GM10266 (cell line): ENCODE results near the gene TEFM.

Experiments
- DNase-seq: peaks from one replicate; pipeline ENCODE4 v3.0.0; 2012; ENCODE audit errors: extremely low spot score
- TF ChIP-seq, protein P1 (sequence below): IDR thresholded peaks from 2 replicates; pipeline ENCODE4 v1.5.1; 2012; ENCODE audit warnings: mild to moderate bottlenecking, low read depth; ENCODE audit not compliant: control insufficient read depth, insufficient read depth; ENCODE audit errors: missing control alignments

The TEFM gene

DNA sequence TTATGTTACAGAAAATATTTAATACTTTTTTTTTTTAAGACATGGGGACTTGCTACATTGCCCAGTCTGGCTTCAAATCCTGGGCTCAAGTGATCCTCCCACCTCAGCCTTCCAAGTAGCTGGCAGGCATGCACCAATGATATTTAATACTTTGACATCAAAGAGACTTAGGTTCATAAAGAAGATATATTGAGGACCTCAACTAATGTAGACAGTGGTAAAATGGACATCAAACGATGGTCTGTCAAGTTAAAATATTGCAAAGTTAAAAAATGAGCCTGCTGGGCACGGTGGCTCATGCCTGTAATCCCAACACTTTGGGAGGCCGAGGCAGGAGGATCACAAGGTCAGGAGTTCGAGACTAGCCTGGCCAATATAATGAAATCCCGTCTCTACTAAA lies 8.7 kb downstream of the TEFM start:
- TF ChIP-seq, protein P1, sequence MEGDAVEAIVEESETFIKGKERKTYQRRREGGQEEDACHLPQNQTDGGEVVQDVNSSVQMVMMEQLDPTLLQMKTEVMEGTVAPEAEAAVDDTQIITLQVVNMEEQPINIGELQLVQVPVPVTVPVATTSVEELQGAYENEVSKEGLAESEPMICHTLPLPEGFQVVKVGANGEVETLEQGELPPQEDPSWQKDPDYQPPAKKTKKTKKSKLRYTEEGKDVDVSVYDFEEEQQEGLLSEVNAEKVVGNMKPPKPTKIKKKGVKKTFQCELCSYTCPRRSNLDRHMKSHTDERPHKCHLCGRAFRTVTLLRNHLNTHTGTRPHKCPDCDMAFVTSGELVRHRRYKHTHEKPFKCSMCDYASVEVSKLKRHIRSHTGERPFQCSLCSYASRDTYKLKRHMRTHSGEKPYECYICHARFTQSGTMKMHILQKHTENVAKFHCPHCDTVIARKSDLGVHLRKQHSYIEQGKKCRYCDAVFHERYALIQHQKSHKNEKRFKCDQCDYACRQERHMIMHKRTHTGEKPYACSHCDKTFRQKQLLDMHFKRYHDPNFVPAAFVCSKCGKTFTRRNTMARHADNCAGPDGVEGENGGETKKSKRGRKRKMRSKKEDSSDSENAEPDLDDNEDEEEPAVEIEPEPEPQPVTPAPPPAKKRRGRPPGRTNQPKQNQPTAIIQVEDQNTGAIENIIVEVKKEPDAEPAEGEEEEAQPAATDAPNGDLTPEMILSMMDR = no peak
- no peak for DNase-seq

DNA sequence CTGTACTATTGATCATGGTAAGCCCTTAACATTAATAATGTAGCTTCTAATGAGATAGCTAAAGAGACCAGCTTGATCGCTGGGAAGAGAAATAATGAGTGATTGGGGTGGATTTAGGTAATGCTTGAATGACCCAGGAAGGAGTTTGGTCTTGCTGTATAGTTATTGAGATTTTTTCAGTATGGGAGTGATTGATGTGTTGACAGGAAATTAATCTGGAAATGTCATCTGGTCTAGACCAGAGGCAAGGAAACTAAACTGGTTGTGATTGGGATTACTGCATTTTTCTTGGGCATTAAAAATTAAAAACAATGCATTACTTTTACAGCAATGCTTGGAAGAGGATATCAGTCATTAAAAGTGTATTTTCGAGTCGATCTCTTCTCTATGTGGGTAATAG lies 11.8 kb downstream of the TEFM start:
- no peak for DNase-seq
- TF ChIP-seq, protein P1 = no peak

DNA sequence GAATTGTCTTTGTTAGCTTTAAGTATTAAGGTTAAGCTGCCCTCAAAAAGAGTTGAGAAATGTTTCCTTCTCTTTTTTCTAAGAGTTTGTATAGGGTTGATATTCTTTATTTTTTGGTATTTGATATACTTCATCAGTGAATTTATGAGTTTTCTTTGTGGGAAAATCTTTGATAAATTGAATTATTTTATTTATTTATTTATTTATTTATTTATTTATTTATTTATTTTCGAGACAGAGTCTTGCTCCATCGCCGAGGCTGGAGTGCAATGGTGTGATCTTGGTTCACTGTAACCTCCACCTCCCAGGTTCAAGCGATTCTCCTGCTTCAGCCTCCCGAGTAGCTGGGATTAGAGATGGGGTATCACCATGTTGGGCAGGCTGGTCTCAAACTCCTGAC lies 19.9 kb downstream of the TEFM start:
- TF ChIP-seq, protein P1 = no peak
- DNase-seq = no peak

DNA sequence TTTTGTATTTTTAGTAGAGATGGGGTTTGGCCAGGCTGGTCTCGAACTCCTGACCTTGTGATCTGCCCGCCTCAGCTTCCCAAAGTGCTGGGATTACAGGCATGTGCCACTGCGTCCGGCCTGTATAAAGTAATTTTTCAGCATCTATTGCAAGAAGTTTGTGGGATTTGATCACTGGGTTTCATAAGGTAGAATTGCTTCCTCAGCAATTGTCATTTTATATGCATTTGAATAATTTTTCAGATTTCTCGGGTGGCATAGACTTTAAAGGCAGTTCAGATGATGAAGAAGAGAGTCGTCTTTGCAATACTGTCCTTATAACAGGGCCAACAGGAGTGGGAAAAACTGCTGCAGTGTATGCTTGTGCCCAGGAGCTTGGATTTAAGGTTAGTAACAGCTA lies 37.0 kb downstream of the TEFM start:
- TF ChIP-seq, protein P1 = no peak

DNA sequence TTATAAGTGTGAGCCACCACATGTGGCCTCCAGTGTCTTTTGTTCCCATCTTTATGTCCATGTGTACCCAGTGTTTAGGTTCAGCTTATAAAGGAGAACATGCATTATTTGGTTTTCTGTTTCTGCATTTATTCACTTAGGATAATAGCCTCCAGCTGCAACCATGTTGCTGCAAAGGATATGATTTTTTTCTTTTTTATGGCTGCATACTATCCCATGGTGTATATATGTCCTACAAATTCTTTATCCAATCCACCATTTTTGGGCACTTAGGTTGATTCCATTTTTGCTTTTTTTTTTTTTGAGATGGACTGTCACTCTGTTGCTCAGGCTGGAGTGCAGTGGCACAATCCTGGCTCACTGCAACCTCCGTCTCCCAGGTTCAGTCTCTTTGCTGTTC lies 41.4 kb downstream of the TEFM start:
- DNase-seq = no peak
- TF ChIP-seq, protein P1 = no peak

More for the DNA sequence above, 37.0 kb downstream of the TEFM start:
- DNase-seq = no peak

DNA sequence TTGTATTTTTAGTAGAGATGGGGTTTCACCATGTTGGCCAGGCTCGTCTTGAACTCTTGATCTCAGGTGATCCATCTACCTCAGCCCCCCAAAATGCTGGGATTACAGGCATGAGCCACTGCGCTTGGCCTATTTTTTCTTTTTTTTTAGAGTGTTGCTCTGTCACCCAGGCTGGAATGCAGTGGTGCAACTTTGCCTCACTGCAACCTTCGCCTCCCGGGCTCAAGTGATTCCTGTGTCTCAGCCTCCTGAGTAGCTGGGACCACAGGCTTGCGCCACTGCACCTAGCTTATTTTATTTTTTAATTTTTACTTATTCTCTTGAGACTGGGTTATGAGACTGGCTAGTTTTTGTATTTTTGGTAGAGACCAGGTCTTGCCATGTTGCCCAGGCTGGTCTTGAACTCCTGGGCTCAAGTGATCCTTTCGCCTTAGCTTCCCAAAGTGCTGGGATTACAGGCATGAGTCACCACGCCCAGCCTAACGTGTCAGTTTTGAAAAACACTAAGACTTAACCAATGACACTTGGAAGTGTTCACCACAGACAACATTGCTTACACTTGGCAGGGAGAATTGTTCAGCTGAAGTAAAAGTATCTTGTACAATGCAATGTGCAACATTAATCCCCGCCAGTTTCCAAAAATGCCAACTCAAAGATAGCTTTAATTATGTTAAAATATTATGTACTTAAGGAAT lies 47.3 kb downstream of the TEFM start:
- TF ChIP-seq, protein P1 = no peak
- no peak for DNase-seq

DNA sequence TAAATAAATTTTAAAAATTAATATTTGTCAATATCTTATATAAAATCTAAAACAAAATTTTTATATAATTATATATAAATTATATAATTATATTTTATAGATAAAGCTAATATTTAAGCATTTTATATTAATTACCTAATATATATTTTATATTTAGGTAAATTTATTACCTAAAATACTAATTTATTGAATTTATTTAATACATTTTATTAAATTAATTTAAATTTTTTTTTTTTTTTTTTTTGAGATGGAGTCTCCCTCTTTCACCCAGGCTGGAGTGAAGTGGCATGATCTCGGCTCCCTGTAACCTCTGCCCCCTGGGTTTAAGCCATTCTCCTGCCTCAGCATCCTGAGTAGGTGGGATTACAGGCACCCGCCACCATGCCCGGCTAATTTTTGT lies 51.9 kb downstream of the TEFM start:
- no peak for DNase-seq
- TF ChIP-seq, protein P1 = no peak
